Measurements from ENCODE around the gene SLC2A11. TPM values are rescaled to one million over a fixed set of nuclear protein-coding genes. Genes with fewer than 3 reads are reported as not detected.
"Not testable (repeated sequence)": the region's sequence is repeated elsewhere in the genome, so short reads cannot be mapped to it uniquely, and the experiment has no call there.

Gene SLC2A11
- polyA plus RNA-seq, 12 donors = 3.1 to 13.2 (median 6.7) TPM; not detected in 1

DNA sequence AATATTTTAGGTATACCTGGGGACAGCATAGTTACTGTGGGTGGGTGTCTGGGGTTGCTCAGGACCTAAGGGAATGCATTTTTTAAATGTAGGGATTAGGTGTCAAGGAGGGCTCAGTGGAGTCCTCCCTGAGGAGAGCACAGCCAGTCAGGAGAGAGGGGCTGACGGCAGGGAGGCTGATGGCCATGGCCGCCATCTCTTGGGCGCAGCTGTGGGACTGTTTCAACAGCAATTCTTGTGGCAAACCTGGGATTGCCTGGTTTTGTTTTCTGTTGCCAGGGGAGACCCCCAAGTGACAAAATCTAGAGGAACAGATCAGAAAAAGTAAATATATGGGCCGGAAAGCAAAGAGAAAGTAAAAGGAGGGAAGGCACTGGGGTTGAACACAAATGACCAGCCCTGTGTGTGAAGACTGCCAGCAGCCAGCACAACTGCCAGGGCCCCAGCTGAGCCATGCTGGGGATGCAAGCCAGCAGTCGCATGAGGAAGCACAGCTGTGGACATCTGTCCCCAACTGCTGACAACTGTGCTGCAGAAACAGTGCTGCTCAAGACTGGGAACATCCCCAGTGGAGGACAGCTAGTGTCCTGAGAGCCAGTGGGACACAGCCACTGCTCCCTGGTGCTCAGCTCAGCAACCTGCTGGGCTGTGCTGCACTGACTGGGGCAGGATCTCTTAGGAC is 47.0 kb downstream of the SLC2A11 start:
- peak; percentile 38 for DNase-seq

- no peak for DNase-seq
These were observed 49.0 kb downstream of the SLC2A11 start for GRCh38 chr22:23906641-23907040.

- DNase-seq = not testable (repeated sequence)
These were observed 49.7 kb downstream of the SLC2A11 start for GRCh38 chr22:23907423-23907822.

DNA sequence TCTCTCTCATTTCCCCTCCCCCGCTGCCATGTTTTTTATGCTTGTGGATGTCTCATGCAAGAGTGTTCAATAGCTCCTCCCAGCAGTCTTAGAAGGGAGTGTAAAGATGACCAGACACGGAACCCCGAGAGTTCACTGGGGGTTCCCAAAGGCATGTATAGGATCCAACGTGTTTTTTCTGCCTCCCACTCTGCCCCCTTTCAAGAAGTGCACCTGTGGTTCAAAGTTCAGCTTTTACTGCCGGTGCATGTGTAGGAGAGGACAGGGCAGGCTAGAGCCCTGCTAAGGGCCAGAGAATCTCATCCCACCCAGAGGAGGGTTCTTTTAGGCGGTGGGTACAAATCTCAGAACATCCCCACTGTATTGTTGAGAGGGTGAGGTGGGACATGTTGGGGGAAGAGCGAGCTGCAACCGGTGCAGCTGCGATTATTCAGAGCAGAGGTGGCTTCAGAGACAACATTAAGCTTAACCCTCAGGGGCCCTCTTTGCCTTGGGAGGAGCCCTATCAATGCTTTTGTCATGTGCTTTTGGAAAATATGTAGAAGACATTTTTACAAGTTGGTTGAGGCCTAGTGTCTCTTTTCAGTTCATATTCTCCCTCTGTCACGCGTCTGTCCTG is 51.0 kb downstream of the SLC2A11 start:
- no peak for DNase-seq

DNA sequence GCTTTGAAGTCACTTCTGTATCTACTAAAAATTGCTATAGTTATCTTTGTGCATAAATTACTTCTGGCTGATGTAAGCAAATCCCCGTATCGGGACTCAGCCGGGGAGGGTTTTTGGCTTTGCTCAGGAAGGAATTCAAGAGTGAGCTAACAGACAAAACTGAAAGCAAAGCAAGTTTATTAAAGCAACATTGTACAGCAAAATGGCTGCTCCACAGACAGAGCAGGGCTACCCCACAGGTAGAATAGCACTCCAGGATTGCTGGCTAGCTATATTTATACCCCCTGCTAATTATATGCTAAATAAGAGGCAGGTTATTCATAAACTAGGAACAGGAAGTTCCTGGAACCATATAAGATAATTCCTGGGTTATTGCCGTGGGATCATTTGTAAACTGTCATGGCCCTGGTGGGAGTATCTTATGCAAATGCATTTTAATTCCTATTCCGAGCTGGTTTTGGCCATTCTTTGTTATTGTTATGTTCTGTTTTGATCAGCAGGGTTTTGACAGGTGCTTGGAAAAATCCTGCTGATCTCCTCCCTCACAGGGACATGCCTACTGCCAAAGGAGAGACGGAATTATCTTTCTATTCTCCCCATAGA is 51.7 kb downstream of the SLC2A11 start:
- peak; percentile 35 for DNase-seq

DNA sequence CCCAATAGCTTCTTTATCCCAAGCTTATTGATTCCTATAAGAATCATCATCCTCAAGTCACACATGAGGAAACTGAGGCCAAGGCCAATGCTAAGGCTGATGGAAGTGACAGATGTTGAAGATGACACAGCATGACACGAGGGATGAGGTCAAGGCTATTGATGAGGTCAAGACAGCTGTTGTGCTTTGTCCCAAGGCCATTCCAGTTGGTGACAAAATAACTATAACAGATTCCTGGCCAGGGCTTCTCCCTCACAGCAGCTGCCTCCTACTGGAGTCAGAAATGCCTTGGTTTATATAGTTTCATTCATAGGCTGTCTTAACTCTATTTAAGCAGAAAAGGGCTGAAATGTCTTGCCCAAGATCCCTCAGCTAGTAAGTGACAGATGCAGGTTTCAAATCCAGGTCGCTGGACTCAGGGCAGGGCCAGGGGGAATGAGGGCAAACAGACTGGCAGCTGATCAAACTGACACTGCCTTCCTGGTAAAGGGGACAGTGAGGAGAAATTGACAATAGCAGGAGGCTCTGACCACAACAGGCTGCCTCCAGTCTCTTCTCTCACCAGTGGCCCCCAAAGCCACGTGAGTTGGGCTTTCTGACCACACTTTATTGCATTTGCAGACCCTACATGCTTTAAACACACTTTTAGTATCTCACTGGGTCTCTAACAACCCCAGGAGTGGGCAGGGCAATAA is 53.0 kb downstream of the SLC2A11 start:
- no peak for DNase-seq

DNA sequence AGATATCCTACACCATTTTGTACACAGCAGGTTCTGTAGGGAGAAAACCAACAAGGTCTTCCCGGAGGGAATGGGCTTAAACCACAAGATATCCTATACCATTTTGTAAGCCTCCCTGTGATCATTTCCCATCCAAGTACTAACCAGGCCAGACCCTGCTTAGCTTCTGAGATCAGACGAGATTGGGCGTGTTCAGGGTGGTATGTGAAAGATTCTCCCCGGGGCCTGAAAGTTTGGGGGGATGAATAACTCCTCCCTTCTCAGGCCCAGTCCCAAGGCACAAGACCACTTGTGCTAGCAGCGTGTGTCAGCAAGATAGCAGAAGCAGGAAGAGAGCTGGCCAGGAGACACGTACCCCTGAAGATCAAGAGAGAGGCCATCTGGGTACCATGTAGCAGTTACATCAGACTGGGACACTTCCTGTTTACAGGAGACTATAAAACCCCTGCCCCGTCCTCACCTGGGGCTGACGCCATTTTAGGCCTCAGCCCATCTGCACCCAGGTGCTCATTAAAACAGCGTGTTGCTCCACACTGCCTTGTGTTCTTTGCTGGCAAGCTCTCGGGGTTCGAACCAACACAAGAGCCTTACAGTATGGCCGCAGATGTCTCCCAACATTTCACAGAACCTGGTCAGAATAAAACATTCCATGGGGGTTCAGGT is 53.8 kb downstream of the SLC2A11 start:
- DNase-seq = no peak

DNA sequence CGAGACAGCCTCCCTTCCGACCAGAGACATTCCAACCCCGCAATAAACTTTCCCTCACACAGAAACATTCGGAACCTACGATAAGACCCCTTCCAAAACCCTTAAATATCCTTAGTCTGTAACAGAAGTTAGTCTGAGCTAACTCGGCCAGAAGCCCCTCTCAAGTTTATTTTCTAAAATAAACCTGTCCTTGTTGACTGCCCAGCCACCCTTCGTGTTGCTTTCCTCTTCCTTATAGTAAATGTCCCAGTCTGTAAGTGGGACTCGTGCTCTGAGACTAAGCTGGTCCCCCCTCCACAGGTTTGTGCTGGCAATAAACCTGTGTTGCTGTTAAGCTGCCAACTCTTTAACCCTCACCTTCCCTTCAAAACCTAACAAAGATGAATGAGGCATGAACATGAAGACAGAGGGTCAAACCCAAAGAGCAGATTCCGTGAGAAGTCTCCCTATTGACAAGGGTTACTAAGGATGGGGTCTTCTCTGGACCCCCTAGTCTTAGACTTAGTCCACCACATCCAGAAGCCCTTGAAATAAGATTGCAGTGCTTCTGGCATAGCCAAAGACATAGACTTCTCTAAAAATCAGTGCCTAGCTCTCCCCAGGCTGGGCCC is 54.7 kb downstream of the SLC2A11 start:
- no peak for DNase-seq

DNA sequence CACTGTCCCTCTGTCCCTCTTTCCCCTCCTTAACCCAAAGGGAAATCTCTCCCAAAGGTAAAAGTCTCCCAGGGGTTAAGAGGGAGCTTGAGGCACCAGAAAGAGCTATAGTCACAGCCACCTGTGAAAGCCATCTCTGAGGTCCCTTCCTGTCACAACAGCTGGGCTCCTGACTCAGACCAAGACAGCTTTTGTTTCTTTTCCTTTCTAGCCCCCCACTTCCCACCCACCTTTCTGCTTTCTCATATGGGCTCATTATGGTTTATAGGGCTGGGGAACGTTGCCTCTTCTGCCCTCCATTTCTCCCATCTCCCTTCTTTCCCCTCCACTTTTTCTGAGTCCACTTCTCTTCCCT is 55.6 kb downstream of the SLC2A11 start:
- DNase-seq = no peak

DNA sequence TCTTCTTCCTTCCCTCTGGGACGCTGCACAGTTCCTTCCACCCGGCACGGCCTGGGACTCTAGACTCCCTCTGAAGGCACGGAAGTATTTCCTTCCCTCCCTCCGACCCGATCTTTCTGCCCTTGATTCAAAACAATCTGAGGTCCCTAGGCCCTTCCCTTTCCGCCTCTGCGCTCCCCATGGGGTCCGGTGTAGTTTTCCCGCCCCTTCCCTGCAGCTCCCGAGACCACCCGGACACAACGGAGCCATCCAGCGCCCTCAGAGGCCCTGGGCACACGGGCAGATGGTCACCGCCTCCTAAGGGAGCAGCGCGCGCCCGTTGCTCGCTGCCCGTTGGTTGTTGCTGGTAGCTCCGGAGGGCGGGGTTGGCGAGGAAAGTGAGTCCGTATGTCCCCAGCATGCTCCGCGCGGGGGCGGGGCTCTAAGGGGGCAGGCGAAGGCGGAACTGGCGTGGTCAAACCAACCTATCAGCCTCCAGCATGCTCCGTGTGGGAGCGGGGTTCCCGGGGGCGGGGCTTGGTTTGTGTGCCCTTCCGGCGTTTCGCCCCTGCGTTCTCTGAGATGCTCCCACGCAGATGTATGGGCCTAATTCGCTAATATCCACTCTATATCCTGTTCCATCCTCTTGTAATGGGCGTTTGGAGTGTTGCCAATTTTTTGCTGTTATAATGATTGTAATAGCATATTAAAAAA is 56.1 kb downstream of the SLC2A11 start:
- peak; percentile 97 for DNase-seq

GRCh38 chr22:23915290-23915689 is 57.6 kb downstream of the SLC2A11 start:
- no peak for DNase-seq

DNA sequence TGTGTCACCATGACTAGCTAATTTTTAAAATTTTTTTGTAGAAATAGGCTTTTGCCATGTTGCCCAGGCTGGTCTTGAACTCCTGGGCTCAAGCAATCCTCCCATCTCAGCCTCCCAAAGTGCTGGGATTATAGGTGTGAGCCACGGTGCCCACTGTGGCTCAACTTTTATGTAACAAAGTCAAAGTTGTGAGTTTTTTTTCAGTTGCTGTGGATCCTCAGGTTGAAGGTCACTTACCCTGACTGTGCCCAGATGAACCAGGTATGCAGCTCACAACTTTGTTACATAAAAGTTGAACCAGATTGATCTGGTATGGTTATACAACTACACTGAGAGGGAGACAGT is 62.6 kb downstream of the SLC2A11 start:
- not testable (repeated sequence) for DNase-seq

DNA sequence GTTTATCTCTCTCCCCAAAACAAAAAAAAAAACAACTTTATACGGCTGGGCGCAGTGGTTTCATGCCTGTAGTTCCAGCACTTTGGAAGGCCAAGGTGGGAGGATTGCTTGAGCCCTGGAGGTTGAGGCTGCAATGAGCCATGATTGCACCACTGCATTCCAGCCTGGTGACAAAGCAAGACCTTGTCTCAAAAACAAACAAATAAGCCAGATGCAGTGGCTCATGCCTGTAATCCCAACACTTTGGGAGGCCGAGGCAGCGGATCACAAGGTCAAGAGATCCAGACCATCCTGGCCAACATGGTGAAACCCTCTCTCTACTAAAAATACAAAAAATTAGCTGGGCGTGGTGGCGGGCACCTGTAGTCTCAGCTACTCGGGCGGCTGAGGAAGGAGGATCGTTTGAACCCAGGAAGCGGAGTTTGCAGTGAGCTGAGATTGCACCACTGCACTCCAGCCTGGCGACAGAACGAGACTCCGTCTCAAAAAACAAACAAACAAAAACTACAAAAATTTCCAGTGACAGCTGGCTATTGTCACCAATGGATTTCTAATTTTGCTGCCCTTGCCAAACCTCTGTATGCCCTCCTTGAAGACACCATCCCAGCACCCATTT is 64.0 kb downstream of the SLC2A11 start:
- not testable (repeated sequence) for DNase-seq

DNA sequence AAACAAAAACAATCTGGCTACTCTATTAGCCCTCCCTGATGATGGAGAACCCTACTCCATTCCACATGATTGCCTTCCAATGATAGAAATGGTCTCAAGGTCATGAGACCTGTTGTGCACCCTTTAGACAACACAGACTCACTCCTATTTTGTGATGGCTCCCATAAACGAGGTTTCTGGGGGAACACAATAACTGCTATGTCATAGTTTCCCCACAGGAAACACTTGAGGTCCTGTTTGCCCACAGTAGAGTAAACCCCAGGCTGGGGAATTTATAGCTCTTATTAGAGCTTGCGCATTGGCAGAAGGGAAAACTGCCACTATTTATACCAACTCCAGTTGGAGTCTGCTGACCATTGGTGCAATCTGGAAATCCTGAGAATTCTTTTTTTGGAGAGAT is 65.2 kb downstream of the SLC2A11 start:
- no peak for DNase-seq

- no peak for DNase-seq
These were observed 67.4 kb downstream of the SLC2A11 start for GRCh38 chr22:23925020-23925606.

- DNase-seq = no peak
These were observed 68.9 kb downstream of the SLC2A11 start for GRCh38 chr22:23926561-23926960.

Data from muscle of arm (tissue), 12 donors.